GM20431 (cell line): ENCODE measurements around the gene RDH16.
"Not testable (repeated sequence)": the region's sequence is repeated elsewhere in the genome, so short reads cannot be mapped to it uniquely, and the experiment has no call there.

Experiments used
- in situ Hi-C: fragments of 300-500 bp; cut with MseI, MboI; formaldehyde crosslinking; loops from one replicate; pipeline ENCODE4 v1.15.0; 2020; ENCODE audit warnings: low sequenced_read_pairs; ENCODE audit not compliant: unreplicated experiment

RDH16 gene

GRCh38 chr12:56931474-56931978, 25.9 kb downstream of the RDH16 start:
- in situ Hi-C loops, result no loop called here

GRCh38 chr12:56930241-56930640, 27.2 kb downstream of the RDH16 start:
- in situ Hi-C loops, result no loop called here

GRCh38 chr12:56929780-56930179, 27.6 kb downstream of the RDH16 start:
- in situ Hi-C loops, result no loop called here

- in situ Hi-C loops, result no loop called here
These were observed 29.1 kb downstream of the RDH16 start for GRCh38 chr12:56928262-56928661.

GRCh38 chr12:56927281-56927680, 30.1 kb downstream of the RDH16 start:
- in situ Hi-C loops, result no loop called here

GRCh38 chr12:56922031-56922430, 35.4 kb downstream of the RDH16 start:
- in situ Hi-C loops, result no loop called here

GRCh38 chr12:56921346-56921745, 36.1 kb downstream of the RDH16 start:
- in situ Hi-C loops, result no loop called here

- in situ Hi-C loops, result not testable (repeated sequence)
These were observed 39.3 kb downstream of the RDH16 start for GRCh38 chr12:56918139-56918538.

- in situ Hi-C loops, result no loop called here
These were observed 40.4 kb downstream of the RDH16 start for GRCh38 chr12:56916996-56917333.

GRCh38 chr12:56916296-56916995, 41.0 kb downstream of the RDH16 start:
- in situ Hi-C loops, result no loop called here

GRCh38 chr12:56914724-56915123, 42.7 kb downstream of the RDH16 start:
- in situ Hi-C loops, result no loop called here

- in situ Hi-C loops, result no loop called here
These were observed 43.2 kb downstream of the RDH16 start for GRCh38 chr12:56914256-56914655.

GRCh38 chr12:56909403-56909802, 48.0 kb downstream of the RDH16 start:
- in situ Hi-C loops, result not testable (repeated sequence)

GRCh38 chr12:56908136-56908535, 49.3 kb downstream of the RDH16 start:
- in situ Hi-C loops, result no loop called here

GRCh38 chr12:56905852-56906251, 51.6 kb downstream of the RDH16 start:
- in situ Hi-C loops, result no loop called here

GRCh38 chr12:56903374-56903773, 54.0 kb downstream of the RDH16 start:
- in situ Hi-C loops, result no loop called here
